GM18511 (cell line): Measurements from ENCODE around the gene FOXE3.

Source experiments
- ATAC-seq: cut with Tn5 transposase; IDR thresholded peaks from one replicate; pipeline ENCODE4 v1.9.1; 2021; ENCODE audit warnings: mild to moderate bottlenecking, moderate library complexity; ENCODE audit not compliant: unreplicated experiment

The FOXE3 gene

DNA sequence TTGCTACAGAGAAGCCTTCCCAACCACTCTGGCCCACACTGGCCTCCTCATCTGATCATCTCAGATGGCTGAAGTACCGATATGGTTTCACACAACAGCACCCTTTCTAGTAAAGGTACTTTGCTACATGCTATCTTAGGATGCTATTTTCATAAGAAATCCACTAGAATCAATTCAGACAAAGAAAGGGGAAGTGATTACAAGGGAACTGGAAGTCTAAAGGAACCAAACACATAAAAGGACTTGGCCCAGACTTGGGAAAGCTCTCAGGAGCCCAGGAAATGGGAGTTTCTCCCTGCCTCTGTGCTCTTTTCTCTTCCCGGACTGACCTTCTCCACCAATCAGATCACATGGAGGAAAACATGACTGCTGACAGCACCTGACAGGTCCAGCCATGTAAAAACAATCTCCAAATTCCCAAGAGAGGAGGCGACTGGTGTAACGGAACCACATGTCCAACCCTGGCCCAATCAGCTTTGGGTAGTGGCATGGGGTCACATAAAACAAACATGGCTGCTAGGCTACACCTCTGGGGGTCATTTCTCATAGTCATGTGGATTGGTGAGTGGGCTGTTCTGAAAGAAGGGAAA lies 12.7 kb upstream of the FOXE3 start:
- ATAC-seq, result no peak

DNA sequence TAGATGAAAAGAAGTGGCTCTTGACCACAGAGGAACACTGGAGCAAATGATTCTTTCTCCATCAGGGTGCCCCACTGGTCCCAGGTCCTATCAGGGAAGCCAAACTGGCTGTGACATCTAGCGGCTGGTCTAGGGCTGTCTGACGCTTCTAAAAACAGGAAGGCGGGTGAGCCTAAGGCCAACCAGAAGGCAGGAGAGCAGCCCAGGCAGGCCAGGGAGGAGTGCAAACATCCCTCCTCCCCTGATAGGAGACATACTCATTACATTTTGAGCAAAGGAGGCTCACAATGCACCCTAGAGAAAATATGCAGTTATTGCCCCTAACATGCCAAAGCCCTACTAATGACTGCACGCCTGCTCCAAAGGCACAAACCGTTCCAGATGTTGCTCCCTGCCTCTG lies 10.4 kb upstream of the FOXE3 start:
- ATAC-seq, result no peak

DNA sequence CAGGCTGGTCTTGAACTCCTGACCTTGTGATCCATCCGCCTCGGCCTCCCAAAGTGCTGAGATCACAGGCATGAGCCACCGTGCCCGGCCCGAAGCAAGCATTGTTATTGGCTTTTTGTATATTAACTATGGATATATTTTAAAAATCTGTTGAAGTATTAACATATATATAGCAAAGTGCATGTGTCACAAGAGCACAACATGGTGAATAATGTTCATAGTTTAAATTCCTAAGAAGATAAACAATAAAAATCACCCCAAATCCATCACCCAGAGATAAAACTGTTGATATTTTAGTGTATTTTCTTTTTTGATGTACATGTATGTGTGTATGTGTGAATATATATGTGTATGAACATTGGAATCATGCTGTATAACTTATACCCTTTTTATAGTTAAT lies 9.1 kb upstream of the FOXE3 start:
- no peak for ATAC-seq

DNA sequence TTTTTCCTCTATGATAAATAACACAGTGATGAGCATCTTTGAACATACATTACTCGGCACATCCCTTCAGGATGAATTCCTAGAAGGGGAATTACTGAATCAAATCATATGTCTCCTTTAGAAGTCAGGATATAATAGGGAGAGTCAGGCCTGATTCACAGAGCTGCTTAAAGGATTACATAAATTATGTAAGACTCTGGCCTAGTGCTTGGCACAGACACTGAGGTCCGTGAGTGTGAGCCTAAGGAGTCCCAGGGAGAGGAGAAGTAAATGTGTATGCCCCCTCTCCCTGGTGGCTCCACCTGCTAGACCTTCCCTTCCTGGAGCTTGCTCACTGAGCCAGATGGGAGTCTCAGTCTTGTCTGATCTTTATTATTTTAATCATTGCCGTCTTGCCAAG lies 8.6 kb upstream of the FOXE3 start:
- ATAC-seq, result no peak

DNA sequence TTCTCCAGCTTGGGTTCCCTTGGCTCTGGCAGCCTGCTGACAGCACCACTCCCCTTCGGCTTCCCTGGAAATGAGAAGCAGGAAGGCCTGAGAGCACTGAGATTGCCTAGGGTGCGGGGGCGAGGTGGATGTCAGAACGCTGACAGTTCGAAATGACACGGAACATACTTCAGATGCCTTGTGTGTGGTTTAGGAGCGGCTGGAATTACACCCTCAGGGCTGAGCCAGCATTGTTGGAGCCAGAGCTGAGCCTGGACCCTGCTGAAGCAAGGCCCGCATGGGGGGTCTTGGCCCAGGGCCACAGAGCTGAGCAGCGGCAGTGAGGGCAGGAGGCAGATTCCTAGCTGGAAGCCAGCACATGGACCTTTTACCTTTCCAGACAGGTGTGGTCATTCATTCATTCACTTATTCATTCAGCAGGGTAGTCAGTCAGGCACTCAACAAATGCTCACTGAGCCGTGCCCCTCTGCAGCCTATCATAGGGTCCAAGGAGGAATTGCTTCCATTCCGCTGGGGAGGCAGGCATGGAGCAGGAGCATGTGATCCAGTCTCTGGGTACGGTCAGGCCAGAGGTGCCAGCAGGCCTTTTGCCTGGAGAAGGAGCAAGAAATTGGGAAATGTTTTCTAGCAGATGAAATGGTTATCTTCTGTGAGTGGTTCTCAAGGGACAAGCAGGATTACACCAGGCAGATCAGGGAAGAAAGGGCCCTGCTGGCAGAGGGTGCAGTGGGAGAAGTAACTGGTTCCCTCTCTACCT lies 6.6 kb upstream of the FOXE3 start:
- ATAC-seq, result no peak

DNA sequence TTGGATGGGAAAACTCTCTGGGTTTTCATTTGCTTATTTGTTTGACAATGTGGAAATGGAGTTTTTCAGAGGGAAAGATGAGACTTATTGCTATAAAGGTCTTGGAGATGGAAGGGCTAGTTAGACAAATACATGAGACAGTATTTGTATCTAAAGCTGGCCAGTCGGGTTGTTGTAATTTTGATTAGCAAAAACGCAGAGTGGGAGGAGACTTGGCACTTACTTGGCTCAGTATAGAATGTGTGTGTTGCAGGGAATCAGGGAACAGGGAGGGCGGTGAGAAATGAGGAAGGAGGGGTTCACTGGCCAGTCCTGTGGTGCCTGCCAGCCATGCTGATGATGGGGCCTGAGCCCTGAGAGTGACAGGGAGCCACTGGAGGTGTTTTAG lies 6.0 kb upstream of the FOXE3 start:
- no peak for ATAC-seq

DNA sequence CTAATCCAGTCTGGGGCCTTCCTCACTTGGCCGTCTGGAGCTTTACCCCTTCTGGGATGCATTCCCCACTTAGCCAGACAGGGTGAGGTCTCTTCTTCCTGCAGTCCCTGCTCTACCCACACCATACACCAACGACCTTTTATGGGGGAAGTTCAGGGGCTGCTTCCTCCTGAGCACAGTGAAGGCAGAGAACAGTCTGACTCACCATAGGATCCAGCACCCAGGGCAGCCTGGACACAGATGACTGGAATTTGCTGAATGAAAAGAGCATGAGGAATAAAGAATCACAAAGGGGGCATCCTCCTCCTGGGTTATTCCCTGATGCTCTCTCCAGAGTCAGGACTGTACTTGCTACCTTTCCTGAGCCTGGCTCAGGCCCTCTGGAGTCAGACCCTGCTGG lies 4.6 kb upstream of the FOXE3 start:
- no peak for ATAC-seq

DNA sequence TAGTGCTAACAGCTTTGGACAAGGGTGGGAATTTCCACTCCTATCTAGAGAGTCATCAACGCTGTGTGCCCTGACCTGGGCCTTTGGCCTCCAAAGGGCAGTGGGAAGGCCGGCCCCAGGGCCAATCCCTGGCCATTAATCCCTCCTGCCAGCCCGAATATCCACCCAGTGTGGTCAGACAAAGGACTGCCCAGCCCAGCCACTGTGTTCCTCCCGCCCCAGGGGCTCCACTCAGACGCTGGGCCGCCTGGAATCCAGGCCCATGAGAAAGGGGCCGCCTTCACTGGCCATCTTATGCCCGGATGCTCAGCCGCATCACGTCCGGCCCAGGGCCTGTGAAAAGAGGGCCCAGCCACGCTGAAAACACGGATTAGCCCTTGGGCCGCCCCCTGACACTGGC lies 3.6 kb upstream of the FOXE3 start:
- no peak for ATAC-seq

DNA sequence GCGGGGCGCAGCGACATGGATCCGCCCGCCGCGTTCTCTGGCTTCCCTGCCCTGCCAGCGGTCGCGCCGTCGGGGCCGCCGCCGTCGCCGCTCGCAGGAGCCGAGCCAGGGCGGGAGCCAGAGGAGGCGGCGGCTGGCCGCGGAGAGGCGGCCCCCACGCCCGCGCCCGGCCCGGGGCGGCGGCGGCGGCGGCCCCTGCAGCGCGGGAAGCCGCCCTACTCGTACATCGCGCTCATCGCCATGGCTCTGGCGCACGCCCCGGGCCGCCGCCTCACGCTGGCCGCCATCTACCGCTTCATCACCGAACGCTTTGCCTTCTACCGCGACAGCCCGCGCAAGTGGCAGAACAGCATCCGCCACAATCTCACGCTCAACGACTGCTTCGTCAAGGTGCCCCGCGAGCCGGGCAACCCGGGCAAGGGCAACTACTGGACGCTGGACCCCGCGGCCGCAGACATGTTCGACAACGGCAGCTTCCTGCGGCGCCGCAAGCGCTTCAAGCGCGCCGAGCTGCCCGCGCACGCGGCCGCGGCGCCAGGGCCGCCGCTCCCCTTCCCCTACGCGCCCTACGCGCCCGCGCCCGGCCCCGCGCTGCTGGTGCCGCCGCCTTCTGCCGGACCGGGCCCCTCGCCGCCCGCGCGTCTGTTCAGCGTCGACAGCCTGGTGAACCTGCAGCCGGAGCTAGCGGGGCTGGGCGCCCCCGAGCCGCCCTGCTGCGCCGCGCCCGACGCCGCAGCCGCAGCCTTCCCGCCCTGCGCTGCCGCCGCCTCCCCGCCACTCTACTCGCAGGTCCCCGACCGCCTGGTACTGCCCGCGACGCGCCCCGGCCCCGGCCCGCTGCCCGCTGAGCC lies 459 bp downstream of the FOXE3 start:
- ATAC-seq, result no peak

DNA sequence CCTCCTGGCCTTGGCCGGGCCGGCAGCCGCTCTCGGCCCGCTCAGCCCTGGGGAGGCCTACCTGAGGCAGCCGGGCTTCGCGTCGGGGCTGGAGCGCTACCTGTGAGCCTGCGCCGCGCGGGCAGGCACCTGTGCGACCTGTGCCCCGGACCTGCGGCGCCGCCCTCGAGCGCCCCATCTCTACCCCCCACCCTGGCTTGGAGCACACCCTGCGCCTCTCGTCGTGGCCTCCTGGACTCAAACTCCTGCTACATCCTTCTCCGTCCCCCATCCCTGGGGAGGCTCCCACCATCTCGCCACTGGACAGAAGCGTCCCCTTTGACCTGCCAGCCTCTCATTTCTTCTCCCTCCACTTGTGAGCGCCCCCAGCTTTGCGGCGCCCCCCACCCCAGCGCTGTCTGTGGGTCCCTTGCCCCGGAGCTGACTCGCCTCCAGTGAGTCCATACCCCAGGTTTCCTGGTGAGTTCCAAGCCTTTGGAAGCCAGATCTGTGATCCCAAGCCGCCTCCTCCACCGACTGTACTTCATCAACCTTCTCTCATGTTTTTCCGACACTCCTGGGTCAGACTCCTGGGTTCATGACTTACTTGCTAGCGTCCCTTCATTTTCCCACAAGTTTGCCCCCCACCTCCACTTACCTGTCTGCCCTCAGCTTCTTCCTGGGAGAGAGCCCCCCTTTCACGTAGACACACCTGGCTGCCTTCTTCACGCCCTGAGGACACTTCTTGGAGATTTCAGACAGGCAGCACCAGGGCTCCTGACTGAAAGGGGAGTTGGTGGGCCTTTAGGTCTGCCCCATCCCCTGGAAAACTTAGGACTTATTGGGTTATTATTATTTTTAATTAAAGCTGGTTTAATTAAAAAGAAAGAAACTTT lies 1.3 kb downstream of the FOXE3 start:
- ATAC-seq, result no peak

DNA sequence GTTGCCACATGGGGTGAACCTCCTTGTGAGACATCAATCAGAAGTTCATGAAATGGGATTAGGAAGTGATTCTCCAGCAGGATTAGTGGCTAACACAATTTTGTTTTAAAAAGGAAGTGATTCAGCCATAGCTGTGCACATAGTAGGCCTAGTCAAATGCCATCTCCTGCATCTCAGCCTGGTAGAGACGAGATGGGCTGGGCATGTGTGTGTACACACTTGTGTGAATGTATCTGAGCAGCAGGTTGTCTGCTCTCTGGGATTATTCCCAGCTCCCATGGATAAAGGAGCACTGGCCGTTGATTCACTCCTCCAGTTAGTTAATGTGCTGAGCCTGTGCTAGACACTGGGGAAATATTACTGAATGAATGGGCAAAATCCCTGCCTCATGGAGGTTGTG lies 2.0 kb downstream of the FOXE3 start:
- no peak for ATAC-seq

DNA sequence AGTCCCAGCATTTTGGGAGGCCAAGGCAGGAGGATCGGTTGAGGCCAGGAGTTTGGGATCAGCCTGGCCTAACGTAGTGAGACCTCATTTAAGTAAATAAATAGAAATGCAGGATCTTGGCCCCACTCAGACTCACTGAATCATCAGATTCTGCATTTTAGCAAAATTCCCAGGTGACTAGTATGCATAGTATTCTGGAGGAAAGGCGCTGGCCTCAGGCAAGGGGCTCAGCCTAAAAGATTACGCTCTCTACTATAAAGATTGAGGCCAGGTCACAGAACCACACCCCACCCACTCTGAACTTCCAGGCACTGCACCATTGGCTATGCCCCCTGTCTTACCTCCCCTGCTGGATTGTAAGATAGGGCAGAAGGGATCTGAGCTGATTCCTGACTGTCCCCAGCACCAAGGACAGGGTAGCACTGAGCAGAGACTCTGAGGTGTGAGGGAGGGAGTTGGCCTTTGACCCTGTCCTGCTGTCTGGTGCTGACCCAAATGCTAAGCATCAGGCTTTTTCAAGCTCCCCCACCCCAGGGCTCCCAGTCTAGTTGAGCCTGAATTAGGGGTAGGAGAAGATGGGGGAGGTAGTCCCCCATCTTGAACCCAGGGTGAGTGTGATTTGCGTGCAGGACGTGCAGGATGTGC lies 2.7 kb downstream of the FOXE3 start:
- no peak for ATAC-seq

DNA sequence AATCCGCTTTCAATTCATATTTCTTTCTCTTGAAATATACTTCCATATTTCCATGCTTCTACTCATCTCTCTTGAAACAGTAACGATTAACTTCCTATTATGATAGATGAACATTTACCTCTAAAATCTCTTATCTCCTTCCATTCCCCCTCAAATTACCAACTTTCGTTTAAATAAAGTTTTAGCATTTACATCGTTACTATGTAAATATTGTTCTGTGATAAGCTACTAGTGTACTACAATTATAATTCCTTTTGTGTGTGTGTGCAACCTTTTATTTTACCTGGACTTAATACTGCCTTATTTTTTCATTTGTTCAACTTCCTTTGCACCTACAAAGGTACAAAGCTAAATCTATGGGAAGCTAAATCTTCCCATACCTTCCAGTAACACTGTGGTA lies 4.5 kb downstream of the FOXE3 start:
- ATAC-seq, result no peak

DNA sequence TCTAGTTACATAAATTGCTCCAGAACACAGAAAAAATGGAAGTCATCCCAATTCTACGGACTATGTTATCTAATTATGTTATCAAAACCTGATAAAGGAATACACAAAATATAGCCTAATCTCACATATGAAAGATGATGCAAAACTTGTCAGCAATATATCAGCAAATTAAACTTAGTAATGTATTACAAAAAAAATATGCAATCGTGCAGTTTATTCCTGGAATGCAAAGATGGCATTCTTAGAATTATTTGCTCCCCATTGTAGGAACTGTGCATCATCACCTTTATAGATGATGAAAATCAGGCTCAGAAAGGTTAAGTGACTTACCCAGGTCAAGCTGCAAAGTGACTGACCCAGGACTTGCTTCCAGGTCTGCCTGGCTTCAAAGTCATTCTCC lies 7.8 kb downstream of the FOXE3 start:
- no peak for ATAC-seq

DNA sequence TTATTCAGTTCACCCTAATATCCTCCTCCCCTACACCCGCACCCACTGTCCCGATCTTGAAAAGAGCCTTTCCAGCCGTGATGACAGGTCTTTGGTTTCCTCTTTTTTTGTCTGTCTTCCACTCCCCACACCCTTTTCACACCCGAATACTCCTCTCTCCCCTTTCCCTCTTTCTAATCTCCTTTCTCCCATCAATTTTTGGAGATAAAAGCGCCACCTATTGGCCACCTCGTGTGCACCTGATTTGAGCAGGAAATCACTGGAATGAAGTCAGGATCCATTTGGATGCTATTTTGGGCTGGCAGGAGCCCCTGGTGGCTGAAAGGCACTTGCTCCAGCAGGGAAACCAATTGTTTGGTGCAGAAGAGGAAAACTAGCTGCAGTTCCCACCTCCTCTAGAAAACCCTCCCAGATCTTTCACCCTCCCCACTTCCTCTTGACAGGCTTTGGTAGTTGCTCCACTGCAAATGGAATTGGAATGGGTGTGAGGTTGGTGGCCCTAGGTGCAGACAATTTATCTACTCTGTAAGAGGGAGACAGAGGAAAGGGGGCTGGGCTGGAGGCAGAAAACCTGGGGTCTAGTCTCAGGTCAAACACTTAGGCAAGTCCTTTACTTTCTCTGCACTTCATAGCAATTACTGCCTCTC lies 8.4 kb downstream of the FOXE3 start:
- no peak for ATAC-seq

DNA sequence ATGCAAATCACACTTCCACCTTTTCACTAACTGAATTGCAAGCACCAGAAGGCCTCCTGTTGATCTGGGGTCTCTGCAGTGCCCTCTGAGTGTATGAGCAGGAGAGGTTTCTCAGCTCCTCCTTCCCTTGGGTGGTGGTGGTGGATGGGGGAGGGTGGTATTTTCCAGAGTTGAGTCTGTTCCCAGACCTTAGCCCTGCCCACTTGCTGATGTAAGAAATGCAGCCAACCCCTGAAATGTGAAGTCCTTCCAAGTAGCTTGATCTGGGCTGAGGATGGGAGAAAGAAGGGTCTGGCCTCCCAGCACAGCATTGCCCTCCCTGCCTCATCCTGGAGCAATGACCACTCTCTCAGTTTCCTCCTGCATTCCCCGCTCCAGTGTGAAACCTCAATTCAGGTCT lies 15.4 kb downstream of the FOXE3 start:
- no peak for ATAC-seq

DNA sequence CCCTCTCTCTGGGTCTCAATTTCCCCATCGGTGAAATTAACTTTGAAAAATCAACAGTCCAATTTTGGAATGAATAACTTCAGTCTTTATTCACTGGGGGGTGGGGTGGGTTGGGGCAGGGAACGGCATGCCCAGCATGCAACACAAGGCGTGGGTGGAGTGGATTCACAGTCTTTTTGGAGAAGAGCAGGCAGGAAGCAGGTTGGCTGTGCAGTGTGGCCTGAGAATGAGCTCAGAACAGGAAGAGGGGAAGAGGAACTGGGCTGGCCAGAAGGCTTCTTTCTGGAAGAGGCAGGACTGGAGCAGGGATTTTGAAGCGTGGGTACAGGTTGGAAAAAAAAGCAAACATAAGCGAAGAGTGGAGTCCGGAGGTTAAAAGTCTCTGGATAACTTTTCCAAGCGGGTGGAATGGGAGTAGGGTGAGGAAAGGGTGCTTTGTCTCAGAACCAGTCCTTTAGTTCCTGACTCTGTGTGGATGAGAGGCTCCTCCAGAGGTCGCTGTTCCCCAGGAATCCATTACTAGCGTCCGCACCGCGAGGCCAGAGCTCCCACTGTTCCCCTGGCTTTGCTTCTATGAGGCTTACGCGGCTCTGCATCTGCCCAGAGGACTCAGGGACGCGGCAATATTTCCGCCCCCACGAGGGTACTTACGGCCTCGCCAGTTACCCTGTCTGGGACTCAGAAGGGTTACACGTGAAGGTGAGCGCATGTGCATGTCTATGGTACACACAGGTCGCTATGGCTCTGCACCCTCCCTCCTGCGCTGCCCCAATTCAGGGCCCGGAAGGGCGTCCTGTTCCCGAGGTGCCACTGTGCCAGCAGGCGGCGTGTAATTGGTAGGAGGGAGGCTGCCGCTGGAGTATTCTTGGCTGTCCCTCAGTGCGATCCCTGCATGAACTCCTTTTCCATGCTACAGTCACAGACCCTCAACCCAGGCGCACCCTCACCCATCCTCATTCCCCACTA lies 16.3 kb downstream of the FOXE3 start:
- ATAC-seq, result peak; percentile 40

DNA sequence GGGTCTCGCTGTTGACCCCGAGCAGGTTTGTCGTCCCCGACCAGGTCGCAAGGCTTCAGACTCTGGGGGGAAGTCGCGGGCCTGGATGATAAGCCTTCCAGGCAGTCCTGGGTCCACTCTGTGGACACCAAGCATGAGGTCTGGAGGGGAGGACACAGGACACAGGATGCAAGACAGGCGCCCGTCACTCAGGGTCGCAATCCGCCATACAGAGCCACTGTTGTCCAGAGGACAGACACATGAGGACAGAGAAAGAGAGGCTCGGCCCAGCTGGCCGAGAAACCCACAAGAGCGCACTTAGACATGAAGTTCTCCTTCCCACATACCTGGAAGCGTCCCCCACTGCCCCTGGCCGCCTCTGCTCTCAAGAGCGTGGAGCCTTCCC lies 16.9 kb downstream of the FOXE3 start:
- ATAC-seq, result no peak

DNA sequence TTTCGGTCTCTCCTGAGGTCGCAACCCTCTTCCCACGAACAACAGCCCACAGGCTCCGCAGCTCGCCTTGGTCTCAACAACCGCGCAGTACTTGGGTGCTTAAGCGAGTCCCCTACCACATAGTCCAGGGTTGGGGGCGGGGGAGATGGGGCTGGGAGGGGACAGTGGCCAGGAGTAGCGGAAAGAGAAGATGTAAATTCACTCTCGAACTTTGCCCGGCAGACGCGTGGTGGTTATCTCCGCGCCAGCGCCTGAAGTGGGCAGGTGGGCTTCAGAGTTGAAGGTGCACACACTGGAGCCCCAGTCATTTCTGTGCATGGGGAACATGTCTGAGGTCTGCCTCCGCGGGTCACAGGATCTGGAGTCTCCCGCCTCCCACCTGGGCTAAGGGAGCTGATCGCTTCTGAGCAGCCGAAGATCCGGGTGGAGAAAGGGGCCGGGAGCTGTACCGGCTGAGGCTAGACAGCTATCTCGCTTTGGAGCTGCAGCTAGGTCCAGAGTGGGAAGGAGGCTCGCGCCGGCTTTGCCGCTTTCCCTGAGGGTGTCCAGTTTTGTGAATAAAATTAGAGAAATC lies 17.5 kb downstream of the FOXE3 start:
- ATAC-seq, result no peak
